HFFc6 (cell line): ENCODE data around the gene ARHGAP22. TPM values are rescaled to one million over a fixed set of nuclear protein-coding genes. Genes with fewer than 3 reads are reported as not detected.

Experiments used
- DNase-seq: peaks from one replicate; pipeline ENCODE4 v3.0.0-alpha.2; 2018
- H3K27ac Mint-ChIP-seq: 2 replicates; pipeline ENCODE4 v1.8.0; 2020; ENCODE audit warnings: mild to moderate bottlenecking, mixed read lengths
- H3K27me3 Mint-ChIP-seq: 2 replicates; pipeline ENCODE4 v1.8.0; 2021; ENCODE audit warnings: mild to moderate bottlenecking, moderate library complexity, mixed read lengths; ENCODE audit not compliant: insufficient read depth
- H3K36me3 Mint-ChIP-seq: 2 replicates; pipeline ENCODE4 v1.8.0; 2021; ENCODE audit warnings: low read depth, mixed read lengths
- H3K4me1 Mint-ChIP-seq: 2 replicates; pipeline ENCODE4 v1.8.0; 2020; ENCODE audit warnings: low read depth, mixed read lengths
- H3K4me3 Mint-ChIP-seq: 2 replicates; pipeline ENCODE4 v1.8.0; 2020; ENCODE audit warnings: mild to moderate bottlenecking, moderate library complexity, mixed read lengths
- H3K9me3 Mint-ChIP-seq: 2 replicates; pipeline ENCODE4 v1.8.0; 2020; ENCODE audit warnings: mild to moderate bottlenecking, mixed read lengths
- CTCF ChIP-seq: fragments of 200-600 bp; sonication (generic); IDR thresholded peaks from 2 replicates; pipeline ENCODE4 v1.5.0; 2021; ENCODE audit warnings: antibody characterized with exemption, mild to moderate bottlenecking
- total RNA-seq, 6 experiments: library from RNA; stranded (reverse); fragmentation: NEBNext Ultra II Directional; extraction: Animal tissue kit (Norgen Biotek cat#: 25700); gene quantifications; 2 replicates in 1 of 6; 3 replicates in 5 of 6; pipeline ENCODE4 v1.2.3, GENCODE V29; 2021

Gene ARHGAP22
- total RNA-seq, 6 experiments from 2014 or later, result 74.3 to 117 (median 95.7) TPM

- H3K9me3 Mint-ChIP-seq, result no peaks in the 10 kb centered on the region
- peaks cover 3% of the 10 kb centered on the region; the same call in 1 of the 2 replicates for H3K27me3 Mint-ChIP-seq
- H3K4me3 Mint-ChIP-seq, result no peak overlapping the region
- H3K4me1 Mint-ChIP-seq, result peaks cover 86% of the 10 kb centered on the region
- TF ChIP-seq CTCF, result no peak
- H3K36me3 Mint-ChIP-seq, result peaks cover 38% of the 10 kb centered on the region
- DNase-seq, result no peak
- peak overlapping the region; percentile 59 for H3K27ac Mint-ChIP-seq
Measured at GRCh38 chr10:48507494-48507893, 97.4 kb downstream of the ARHGAP22 start.

GRCh38 chr10:48506147-48506917 is 98.5 kb downstream of the ARHGAP22 start:
- Mint-ChIP-seq H3K36me3 (peaks cover 30% of the 10 kb centered on the region), H3K4me1 (peaks cover 86% of the 10 kb centered on the region), H3K9me3 (no peaks in the 10 kb centered on the region), H3K27ac (peak overlapping the region; percentile 59; the same call in 1 of the 2 replicates), H3K27me3 (peaks cover 3% of the 10 kb centered on the region; the same call in 1 of the 2 replicates), H3K4me3 (no peak overlapping the region)
- DNase-seq, result peak; percentile 60
- peak; percentile 72 for TF ChIP-seq CTCF

GRCh38 chr10:48505394-48506112 is 99.3 kb downstream of the ARHGAP22 start:
- peak; percentile 30 for TF ChIP-seq CTCF
- Mint-ChIP-seq H3K9me3 (no peaks in the 10 kb centered on the region), H3K36me3 (peaks cover 28% of the 10 kb centered on the region; the same call in 1 of the 2 replicates), H3K4me1 (peaks cover 86% of the 10 kb centered on the region), H3K27ac (peak overlapping the region; percentile 42; the same call in 1 of the 2 replicates), H3K4me3 (no peak overlapping the region), H3K27me3 (peaks cover 3% of the 10 kb centered on the region)
- no peak for DNase-seq

- DNase-seq, result no peak
- peak overlapping the region; percentile 80 for H3K27ac Mint-ChIP-seq
Measured at GRCh38 chr10:48504141-48504885, 100.6 kb downstream of the ARHGAP22 start.

More at GRCh38 chr10:48504141-48504885, 100.6 kb downstream of the ARHGAP22 start:
- Mint-ChIP-seq H3K27me3 (peaks cover 3% of the 10 kb centered on the region), H3K4me1 (peaks cover 77% of the 10 kb centered on the region), H3K9me3 (no peaks in the 10 kb centered on the region), H3K36me3 (peaks cover 22% of the 10 kb centered on the region; the same call in 1 of the 2 replicates), H3K4me3 (no peak overlapping the region)
- no peak for TF ChIP-seq CTCF
